K562 (cell line): ENCODE measurements around the gene COL25A1. TPM values are rescaled to one million over a fixed set of nuclear protein-coding genes. Genes with fewer than 3 reads are reported as not detected.
A peak's percentile ranks its signal among the peaks of the same experiment; 100 is the strongest.

Experiments
- CBFA2T3 ChIP-seq: fragments of 450-650 bp; IDR thresholded peaks from 2 replicates; pipeline ENCODE4 v1.6.1; 2017
- DPF2 ChIP-seq: fragments of 450-650 bp; IDR thresholded peaks from 2 replicates; pipeline ENCODE4 v1.6.1; 2016
- EHMT2 ChIP-seq: fragments of 450-650 bp; IDR thresholded peaks from 2 replicates; pipeline ENCODE4 v1.6.1; 2018; ENCODE audit warnings: antibody characterized with exemption
- ETV1 ChIP-seq: fragments of 450-650 bp; conservative IDR thresholded peaks from 2 replicates; pipeline ENCODE4 v1.6.1; 2016; ENCODE audit warnings: missing genetic modification characterization, control low read depth, low read depth, missing compliant biosample characterization
- GATA2 ChIP-seq: sonication (generic); formaldehyde crosslinking; IDR thresholded peaks from 2 replicates; pipeline ENCODE4 v1.4.0; 2020; ENCODE audit warnings: mild to moderate bottlenecking, missing genetic modification reagents
- KLF10 ChIP-seq: fragments of 250-450 bp; sonication (Bioruptor Pico); IDR thresholded peaks from 2 replicates; pipeline ENCODE4 v1.6.1; 2021; ENCODE audit warnings: matching md5 sums
- KLF13 ChIP-seq: fragments of 450-650 bp; IDR thresholded peaks from 2 replicates; pipeline ENCODE4 v1.6.1; 2016; ENCODE audit warnings: missing genetic modification characterization, low read depth, mild to moderate bottlenecking, missing compliant biosample characterization, moderate library complexity, borderline replicate concordance
- NCOA1 ChIP-seq: fragments of 450-650 bp; IDR thresholded peaks from 2 replicates; pipeline ENCODE4 v1.6.1; 2016; ENCODE audit warnings: low read depth
- NR2C2 ChIP-seq, 2 experiments: fragments of 200-800 bp in 1 of 2; sonication (Bioruptor generic) in 1 of 2; sonication (generic) in 1 of 2; formaldehyde crosslinking in 1 of 2; IDR thresholded peaks; 2 replicates each; pipeline versions ENCODE4 v1.6.1 to v1.8.0; 2016 to 2022; ENCODE audit warnings: mild to moderate bottlenecking in 1 of 2, missing compliant biosample characterization in 1 of 2, missing genetic modification characterization in 1 of 2, missing genetic modification reagents in 1 of 2
- NR2F6 ChIP-seq: fragments of 450-650 bp; formaldehyde crosslinking; IDR thresholded peaks from 2 replicates; pipeline ENCODE4 v1.4.0; 2020; ENCODE audit warnings: mild to moderate bottlenecking
- OTX1 ChIP-seq: fragments of 450-650 bp; formaldehyde crosslinking; IDR thresholded peaks from 2 replicates; pipeline ENCODE4 v1.4.0; 2022; ENCODE audit warnings: mild to moderate bottlenecking
- ZBTB17 ChIP-seq: fragments of 450-650 bp; formaldehyde crosslinking; IDR thresholded peaks from 2 replicates; pipeline ENCODE4 v1.4.0; 2020; ENCODE audit warnings: mild to moderate bottlenecking
- ZNF75A ChIP-seq: fragments of 450-650 bp; formaldehyde crosslinking; IDR thresholded peaks from 2 replicates; pipeline ENCODE4 v1.4.0; 2020; ENCODE audit warnings: mild to moderate bottlenecking
- polyA plus RNA-seq, 8 experiments: library from polyadenylated mRNA; depleted of rRNA in 4 of 8; stranded (reverse) in 5 of 8; unstranded in 3 of 8; fragments of >200 nt; fragmentation: Nextera tagmentation in 2 of 8; fragmentation: Illumina TruSeq in 1 of 8; extraction: Ambion mirVana in 2 of 8; extraction: Trizol in 1 of 8; gene quantifications; 2 replicates each; pipeline versions ENCODE4 v1.2.1 to v1.2.3, GENCODE V29; 2011 to 2014; ENCODE audit warnings: inconsistent platforms in 1 of 8, missing spikeins in 1 of 8
- total RNA-seq, 7 experiments: library from RNA; depleted of rRNA in 6 of 7; stranded (reverse); fragments of >200 nt in 6 of 7; fragmentation: Illumina TruSeq in 2 of 7; extraction: Trizol in 2 of 7; gene quantifications; 2 replicates each; pipeline versions ENCODE4 v1.2.1 to v1.2.3, GENCODE V29; 2011 to 2021; ENCODE audit warnings: low replicate concordance in 1 of 7
- TF ChIP-seq, protein P1 (sequence below), 2 experiments: fragments of 450-650 bp; IDR thresholded peaks; 2 replicates each; pipeline ENCODE4 v1.6.1; 2018; ENCODE audit warnings: mild to moderate bottlenecking in 2 of 2, low read depth in 1 of 2; ENCODE audit not compliant: partially characterized antibody in 2 of 2
- TF ChIP-seq, protein P2 (sequence below): fragments of 450-650 bp; IDR thresholded peaks from 2 replicates; pipeline ENCODE4 v1.6.1; 2018; ENCODE audit warnings: mild to moderate bottlenecking, low read depth; ENCODE audit not compliant: partially characterized antibody
- TF ChIP-seq, protein P3 (sequence below): fragments of 450-650 bp; formaldehyde crosslinking; conservative IDR thresholded peaks from 2 replicates; pipeline ENCODE4 v1.4.0; 2022; ENCODE audit warnings: mild to moderate bottlenecking, missing genetic modification characterization
- TF ChIP-seq, protein P4 (sequence below), 3 experiments: fragments of 200-800 bp in 1 of 3; fragments of 250-450 bp in 1 of 3; fragments of 450-650 bp in 1 of 3; sonication (Bioruptor Pico) in 1 of 3; sonication (Bioruptor generic) in 1 of 3; formaldehyde crosslinking in 1 of 3; IDR thresholded peaks; 2 replicates each; pipeline versions ENCODE4 v1.6.1 to v1.8.0; 2016 to 2022; ENCODE audit warnings: mild to moderate bottlenecking in 2 of 3, missing genetic modification characterization in 2 of 3, missing compliant biosample characterization in 1 of 3, moderate library complexity in 1 of 3

The COL25A1 gene
- total and polyA plus RNA-seq, 9 of the 15 experiments (the other 6 are each of a cell fraction or from before 2014, with no cell fraction given), result 0.03 to 0.62 (median 0.27) TPM

DNA sequence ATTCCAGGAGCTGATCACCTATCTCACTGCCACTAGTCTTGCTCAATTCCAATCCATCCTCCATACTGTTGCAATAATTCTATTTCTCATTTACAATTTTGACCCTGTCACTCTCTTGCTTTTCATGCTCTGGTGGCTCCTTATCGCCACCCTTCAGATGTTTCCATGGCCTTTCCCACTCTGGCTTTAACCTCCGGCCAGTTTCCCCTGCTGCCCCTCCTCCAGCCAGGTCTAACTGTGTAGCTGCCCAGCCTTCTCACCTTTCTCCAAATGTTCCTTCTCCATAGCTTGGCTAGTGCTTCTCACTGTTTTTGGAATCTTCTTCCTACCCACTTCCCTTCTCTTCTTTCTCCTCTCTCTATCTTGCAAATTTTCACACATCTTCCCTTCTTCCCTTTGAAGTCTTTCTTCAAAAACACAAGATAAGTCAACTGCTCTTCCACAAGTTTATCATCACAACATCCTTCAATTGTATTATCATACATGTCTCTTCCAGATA lies 153.8 kb downstream of the COL25A1 start (continued):
- TF ChIP-seq KLF10 (CRISPR knock-in tag) (no peak), NR2C2 (CRISPR knock-in tag; IDR thresholded peaks at IDR 0.05) (no peak), NR2C2 (tag; IDR thresholded peaks at IDR 0.05) (no peak), NCOA1 (peak; percentile 65; the same call in 1 of the 2 replicates), KLF13 (no peak), OTX1 (CRISPR knock-in tag) (peak; percentile 13; the same call in 1 of the 2 replicates), ZBTB17 (peak; percentile 40; the same call in 1 of the 2 replicates), CBFA2T3 (peak; percentile 93), GATA2 (CRISPR knock-in tag) (peak; percentile 61; the same call in 1 of the 2 replicates), ZNF75A (CRISPR knock-in tag) (peak; percentile 70; the same call in 1 of the 2 replicates), NR2F6 (CRISPR knock-in tag) (no peak), DPF2 (peak; percentile 97), EHMT2 (peak; percentile 97), ETV1 (tag) (peak; percentile 41; the same call in 1 of the 2 replicates)
- TF ChIP-seq, protein P1, sequence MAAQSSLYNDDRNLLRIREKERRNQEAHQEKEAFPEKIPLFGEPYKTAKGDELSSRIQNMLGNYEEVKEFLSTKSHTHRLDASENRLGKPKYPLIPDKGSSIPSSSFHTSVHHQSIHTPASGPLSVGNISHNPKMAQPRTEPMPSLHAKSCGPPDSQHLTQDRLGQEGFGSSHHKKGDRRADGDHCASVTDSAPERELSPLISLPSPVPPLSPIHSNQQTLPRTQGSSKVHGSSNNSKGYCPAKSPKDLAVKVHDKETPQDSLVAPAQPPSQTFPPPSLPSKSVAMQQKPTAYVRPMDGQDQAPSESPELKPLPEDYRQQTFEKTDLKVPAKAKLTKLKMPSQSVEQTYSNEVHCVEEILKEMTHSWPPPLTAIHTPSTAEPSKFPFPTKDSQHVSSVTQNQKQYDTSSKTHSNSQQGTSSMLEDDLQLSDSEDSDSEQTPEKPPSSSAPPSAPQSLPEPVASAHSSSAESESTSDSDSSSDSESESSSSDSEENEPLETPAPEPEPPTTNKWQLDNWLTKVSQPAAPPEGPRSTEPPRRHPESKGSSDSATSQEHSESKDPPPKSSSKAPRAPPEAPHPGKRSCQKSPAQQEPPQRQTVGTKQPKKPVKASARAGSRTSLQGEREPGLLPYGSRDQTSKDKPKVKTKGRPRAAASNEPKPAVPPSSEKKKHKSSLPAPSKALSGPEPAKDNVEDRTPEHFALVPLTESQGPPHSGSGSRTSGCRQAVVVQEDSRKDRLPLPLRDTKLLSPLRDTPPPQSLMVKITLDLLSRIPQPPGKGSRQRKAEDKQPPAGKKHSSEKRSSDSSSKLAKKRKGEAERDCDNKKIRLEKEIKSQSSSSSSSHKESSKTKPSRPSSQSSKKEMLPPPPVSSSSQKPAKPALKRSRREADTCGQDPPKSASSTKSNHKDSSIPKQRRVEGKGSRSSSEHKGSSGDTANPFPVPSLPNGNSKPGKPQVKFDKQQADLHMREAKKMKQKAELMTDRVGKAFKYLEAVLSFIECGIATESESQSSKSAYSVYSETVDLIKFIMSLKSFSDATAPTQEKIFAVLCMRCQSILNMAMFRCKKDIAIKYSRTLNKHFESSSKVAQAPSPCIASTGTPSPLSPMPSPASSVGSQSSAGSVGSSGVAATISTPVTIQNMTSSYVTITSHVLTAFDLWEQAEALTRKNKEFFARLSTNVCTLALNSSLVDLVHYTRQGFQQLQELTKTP (IDR thresholded peaks at IDR 0.05; ENCODE audit: low read depth in 1 of 2, partially characterized antibody in 2 of 2), result peak; percentile 28 to 58
- TF ChIP-seq, protein P2, sequence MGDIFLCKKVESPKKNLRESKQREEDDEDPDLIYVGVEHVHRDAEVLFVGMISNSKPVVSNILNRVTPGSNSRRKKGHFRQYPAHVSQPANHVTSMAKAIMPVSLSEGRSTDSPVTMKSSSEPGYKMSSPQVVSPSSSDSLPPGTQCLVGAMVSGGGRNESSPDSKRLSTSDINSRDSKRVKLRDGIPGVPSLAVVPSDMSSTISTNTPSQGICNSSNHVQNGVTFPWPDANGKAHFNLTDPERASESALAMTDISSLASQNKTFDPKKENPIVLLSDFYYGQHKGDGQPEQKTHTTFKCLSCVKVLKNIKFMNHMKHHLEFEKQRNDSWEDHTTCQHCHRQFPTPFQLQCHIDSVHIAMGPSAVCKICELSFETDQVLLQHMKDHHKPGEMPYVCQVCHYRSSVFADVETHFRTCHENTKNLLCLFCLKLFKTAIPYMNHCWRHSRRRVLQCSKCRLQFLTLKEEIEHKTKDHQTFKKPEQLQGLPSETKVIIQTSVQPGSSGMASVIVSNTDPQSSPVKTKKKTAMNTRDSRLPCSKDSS, result no peak
- TF ChIP-seq, protein P3, sequence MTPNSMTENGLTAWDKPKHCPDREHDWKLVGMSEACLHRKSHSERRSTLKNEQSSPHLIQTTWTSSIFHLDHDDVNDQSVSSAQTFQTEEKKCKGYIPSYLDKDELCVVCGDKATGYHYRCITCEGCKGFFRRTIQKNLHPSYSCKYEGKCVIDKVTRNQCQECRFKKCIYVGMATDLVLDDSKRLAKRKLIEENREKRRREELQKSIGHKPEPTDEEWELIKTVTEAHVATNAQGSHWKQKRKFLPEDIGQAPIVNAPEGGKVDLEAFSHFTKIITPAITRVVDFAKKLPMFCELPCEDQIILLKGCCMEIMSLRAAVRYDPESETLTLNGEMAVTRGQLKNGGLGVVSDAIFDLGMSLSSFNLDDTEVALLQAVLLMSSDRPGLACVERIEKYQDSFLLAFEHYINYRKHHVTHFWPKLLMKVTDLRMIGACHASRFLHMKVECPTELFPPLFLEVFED, result 0 out of 2 replicates have a peak, but pooled peaks have one; percentile 42
- TF ChIP-seq, protein P4, sequence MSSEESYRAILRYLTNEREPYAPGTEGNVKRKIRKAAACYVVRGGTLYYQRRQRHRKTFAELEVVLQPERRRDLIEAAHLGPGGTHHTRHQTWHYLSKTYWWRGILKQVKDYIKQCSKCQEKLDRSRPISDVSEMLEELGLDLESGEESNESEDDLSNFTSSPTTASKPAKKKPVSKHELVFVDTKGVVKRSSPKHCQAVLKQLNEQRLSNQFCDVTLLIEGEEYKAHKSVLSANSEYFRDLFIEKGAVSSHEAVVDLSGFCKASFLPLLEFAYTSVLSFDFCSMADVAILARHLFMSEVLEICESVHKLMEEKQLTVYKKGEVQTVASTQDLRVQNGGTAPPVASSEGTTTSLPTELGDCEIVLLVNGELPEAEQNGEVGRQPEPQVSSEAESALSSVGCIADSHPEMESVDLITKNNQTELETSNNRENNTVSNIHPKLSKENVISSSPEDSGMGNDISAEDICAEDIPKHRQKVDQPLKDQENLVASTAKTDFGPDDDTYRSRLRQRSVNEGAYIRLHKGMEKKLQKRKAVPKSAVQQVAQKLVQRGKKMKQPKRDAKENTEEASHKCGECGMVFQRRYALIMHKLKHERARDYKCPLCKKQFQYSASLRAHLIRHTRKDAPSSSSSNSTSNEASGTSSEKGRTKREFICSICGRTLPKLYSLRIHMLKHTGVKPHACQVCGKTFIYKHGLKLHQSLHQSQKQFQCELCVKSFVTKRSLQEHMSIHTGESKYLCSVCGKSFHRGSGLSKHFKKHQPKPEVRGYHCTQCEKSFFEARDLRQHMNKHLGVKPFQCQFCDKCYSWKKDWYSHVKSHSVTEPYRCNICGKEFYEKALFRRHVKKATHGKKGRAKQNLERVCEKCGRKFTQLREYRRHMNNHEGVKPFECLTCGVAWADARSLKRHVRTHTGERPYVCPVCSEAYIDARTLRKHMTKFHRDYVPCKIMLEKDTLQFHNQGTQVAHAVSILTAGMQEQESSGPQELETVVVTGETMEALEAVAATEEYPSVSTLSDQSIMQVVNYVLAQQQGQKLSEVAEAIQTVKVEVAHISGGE (CRISPR knock-in tag; IDR thresholded peaks at IDR 0.05), result no peak
